Activated naive CD4-positive, alpha-beta T cell treated with anti-CD3 and anti-CD28 coated beads, Interleukin-2, amount 50 U/mL, for 72 hours (primary cell): Measurements from ENCODE around the gene NID1. TPM values are rescaled to one million over a fixed set of nuclear protein-coding genes. Genes with fewer than 3 reads are reported as not detected.

Experiments
- ATAC-seq, 2 donors: fragments of 150-1000 bp; cut with Tn5 transposase; 2 replicates each; pipeline ENCODE4 v1.10.0; 2021; ENCODE audit warnings: mild to moderate bottlenecking in 2 of 2, moderate library complexity in 2 of 2
- DNase-seq, 2 donors: peaks; one replicate each; pipeline ENCODE4 v3.0.0; 2021 to 2022; ENCODE audit warnings: low spot score in 2 of 2
- H3K27ac Mint-ChIP-seq, 2 donors: one replicate each; pipeline ENCODE4 v1.8.0; 2022; ENCODE audit warnings: mild to moderate bottlenecking in 2 of 2, mixed read lengths in 2 of 2
- H3K36me3 Mint-ChIP-seq, 2 donors: one replicate each; pipeline ENCODE4 v1.8.0; 2022; ENCODE audit warnings: mixed read lengths in 2 of 2
- H3K9me3 Mint-ChIP-seq, 2 donors: one replicate each; pipeline ENCODE4 v1.8.0; 2022; ENCODE audit warnings: mixed read lengths in 2 of 2
- total RNA-seq, 2 donors: library from RNA; stranded (reverse); gene quantifications; one replicate each; pipeline ENCODE4 v1.2.3, GENCODE V29; 2022

Gene NID1
- under 1 TPM in 1 of 2 donors, not detected in 1; 0.70 TPM for total RNA-seq

- ATAC-seq (peak; percentile 8 to 34), DNase-seq (peak in 1 of 2 donors; percentile 23)
- Mint-ChIP-seq H3K36me3 (peaks cover 0 to 9% of the 10 kb centered on the region in 2 donors), H3K9me3 (no peaks in the 10 kb centered on the region), H3K27ac (peak within 1 kb of the TSS in 1 of 2 donors; percentile 29)
Measured at GRCh38 chr1:236064674-236065508, at the start of gene NID1. NID1 (minus strand) TSS chr1:236065090; CDS start chr1:236065079, 11 bp downstream.

GRCh38 chr1:236114076-236114747 is 49.3 kb upstream of the NID1 start:
- Mint-ChIP-seq H3K27ac (no peak overlapping the region), H3K36me3 (no peaks in the 10 kb centered on the region), H3K9me3 (no peaks in the 10 kb centered on the region)
- ATAC-seq: no peak
- no peak for DNase-seq

- ATAC-seq (no peak), DNase-seq (no peak)
- H3K27ac Mint-ChIP-seq: no peak overlapping the region
- no peaks in the 10 kb centered on the region for H3K36me3 Mint-ChIP-seq
- H3K9me3 Mint-ChIP-seq: no peaks in the 10 kb centered on the region
Measured at GRCh38 chr1:236113324-236114032, 48.6 kb upstream of the NID1 start.

GRCh38 chr1:236112332-236112627 is 47.4 kb upstream of the NID1 start:
- H3K27ac Mint-ChIP-seq: no peak overlapping the region
- no peak for DNase-seq
- H3K36me3 Mint-ChIP-seq: no peaks in the 10 kb centered on the region
- no peak for ATAC-seq
- no peaks in the 10 kb centered on the region for H3K9me3 Mint-ChIP-seq

- Mint-ChIP-seq H3K36me3 (no peaks in the 10 kb centered on the region), H3K9me3 (no peaks in the 10 kb centered on the region), H3K27ac (peak overlapping the region in 1 of 2 donors; percentile 33)
- no peak for ATAC-seq
- no peak for DNase-seq
Measured at GRCh38 chr1:236111527-236112331, 46.8 kb upstream of the NID1 start.

- DNase-seq: no peak
- Mint-ChIP-seq H3K9me3 (no peaks in the 10 kb centered on the region), H3K36me3 (no peaks in the 10 kb centered on the region), H3K27ac (no peak overlapping the region)
- ATAC-seq: no peak
Measured at GRCh38 chr1:236110137-236110536, 45.2 kb upstream of the NID1 start.

- Mint-ChIP-seq H3K27ac (no peak overlapping the region), H3K9me3 (no peaks in the 10 kb centered on the region), H3K36me3 (no peaks in the 10 kb centered on the region)
- ATAC-seq: no peak
- no peak for DNase-seq
Measured at GRCh38 chr1:236108027-236108648, 43.2 kb upstream of the NID1 start.

GRCh38 chr1:236107121-236107907 is 42.4 kb upstream of the NID1 start:
- no peak for DNase-seq
- no peak overlapping the region for H3K27ac Mint-ChIP-seq
- no peak for ATAC-seq
- no peaks in the 10 kb centered on the region for H3K9me3 Mint-ChIP-seq
- no peaks in the 10 kb centered on the region for H3K36me3 Mint-ChIP-seq

GRCh38 chr1:236103646-236104218 is 38.8 kb upstream of the NID1 start:
- Mint-ChIP-seq H3K9me3 (no peaks in the 10 kb centered on the region), H3K36me3 (no peaks in the 10 kb centered on the region), H3K27ac (no peak overlapping the region)
- ATAC-seq (peak; percentile 45 to 62), DNase-seq (peak in 1 of 2 donors; percentile 65)

GRCh38 chr1:236103059-236103458 is 38.2 kb upstream of the NID1 start:
- Mint-ChIP-seq H3K36me3 (no peaks in the 10 kb centered on the region), H3K9me3 (no peaks in the 10 kb centered on the region), H3K27ac (no peak overlapping the region)
- ATAC-seq (no peak), DNase-seq (no peak)

- Mint-ChIP-seq H3K27ac (no peak overlapping the region), H3K36me3 (no peaks in the 10 kb centered on the region), H3K9me3 (peaks cover 0 to 2% of the 10 kb centered on the region in 2 donors)
- no peak for DNase-seq
- no peak for ATAC-seq
Measured at GRCh38 chr1:236102611-236103010, 37.7 kb upstream of the NID1 start.

GRCh38 chr1:236101233-236102200 is 36.6 kb upstream of the NID1 start:
- peaks cover 0 to 11% of the 10 kb centered on the region in 2 donors for H3K36me3 Mint-ChIP-seq
- DNase-seq: no peak
- H3K27ac Mint-ChIP-seq: no peak overlapping the region
- peaks cover 7 to 8% of the 10 kb centered on the region in 2 donors for H3K9me3 Mint-ChIP-seq
- no peak for ATAC-seq

- Mint-ChIP-seq H3K9me3 (peaks cover 8 to 10% of the 10 kb centered on the region in 2 donors), H3K36me3 (peaks cover under 1 to 14% of the 10 kb centered on the region in 2 donors), H3K27ac (no peak overlapping the region)
- no peak for DNase-seq
- no peak for ATAC-seq
Measured at GRCh38 chr1:236100799-236101198, 35.9 kb upstream of the NID1 start.

GRCh38 chr1:236099355-236099974 is 34.6 kb upstream of the NID1 start:
- Mint-ChIP-seq H3K27ac (no peak overlapping the region), H3K36me3 (peaks cover 7 to 20% of the 10 kb centered on the region in 2 donors), H3K9me3 (peaks cover 8 to 12% of the 10 kb centered on the region in 2 donors)
- DNase-seq (no peak), ATAC-seq (no peak)
